Skin of body (tissue), 2 donors: ENCODE results near the gene SENP5. TPM values are rescaled to one million over a fixed set of nuclear protein-coding genes. Genes with fewer than 3 reads are reported as not detected.
"Not testable (repeated sequence)": the region's sequence is repeated elsewhere in the genome, so short reads cannot be mapped to it uniquely, and the experiment has no call there.

Experiments
- DNase-seq: peaks from one replicate; lab custom pipeline; 2025; lab: John Stamatoyannopoulos, UW
- total RNA-seq: library from RNA; depleted of rRNA; stranded (reverse); fragments of >200 nt; gene quantifications from one replicate; pipeline ENCODE4 v1.2.3, GENCODE V29; 2014

SENP5 gene
- total RNA-seq, 1 donor from 2014 or later = 42.5 TPM

DNA sequence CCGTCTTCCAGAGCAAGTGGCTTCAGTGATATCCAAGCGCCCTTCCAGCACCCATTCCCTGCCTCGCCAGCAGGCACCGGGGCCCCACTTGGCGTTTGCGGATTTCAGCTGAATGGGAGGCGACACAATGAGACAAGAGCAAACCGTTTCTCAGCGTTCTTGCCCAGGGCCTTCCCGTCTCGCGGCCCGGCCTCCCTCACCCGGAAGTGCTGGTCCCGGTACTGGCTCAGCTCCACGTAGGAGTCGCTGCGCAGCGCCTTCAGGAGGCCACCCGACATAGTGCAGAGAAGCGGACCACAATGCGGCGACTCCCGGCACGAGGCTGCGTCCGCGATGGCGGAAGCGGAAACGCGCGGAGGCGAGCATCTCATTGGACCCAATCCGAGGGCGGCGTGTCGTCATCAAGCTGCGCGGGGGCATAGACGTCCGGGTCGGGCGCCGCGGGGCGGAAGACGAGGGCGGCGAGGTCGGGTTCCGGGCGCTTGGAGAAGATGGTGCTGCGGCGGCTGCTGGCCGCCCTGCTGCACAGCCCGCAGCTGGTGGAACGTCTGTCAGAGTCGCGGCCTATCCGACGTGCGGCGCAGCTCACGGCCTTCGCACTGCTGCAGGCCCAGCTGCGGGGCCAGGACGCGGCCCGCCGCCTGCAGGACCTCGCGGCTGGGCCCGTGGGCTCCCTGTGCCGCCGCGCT lies 74.7 kb downstream of the SENP5 start, which contains the start of gene NCBP2:
TSS of gene NCBP2 (minus strand) at position 303 of the 689 bp plus-strand sequence. CDS start at position 278, 25 bp downstream.
- DNase-seq = peak; percentile 96

DNA sequence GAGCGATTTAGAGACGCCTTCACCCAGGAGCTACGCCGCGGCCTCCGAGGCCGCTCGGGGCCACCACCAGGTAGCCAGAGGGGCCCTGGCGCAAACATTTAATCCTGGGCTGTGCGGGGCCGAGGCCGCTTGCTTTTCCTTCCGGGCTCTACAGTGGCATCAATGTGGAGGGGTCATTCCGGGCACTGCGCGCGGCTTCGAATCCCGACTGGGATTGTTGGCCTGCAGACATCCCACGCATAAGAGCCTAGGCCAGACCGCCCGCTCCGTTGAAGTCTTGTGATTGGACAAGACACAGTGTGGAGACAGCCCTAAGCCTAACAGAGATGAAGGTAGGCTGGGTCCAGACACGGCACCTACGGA lies 75.2 kb downstream of the SENP5 start:
- no peak for DNase-seq

DNA sequence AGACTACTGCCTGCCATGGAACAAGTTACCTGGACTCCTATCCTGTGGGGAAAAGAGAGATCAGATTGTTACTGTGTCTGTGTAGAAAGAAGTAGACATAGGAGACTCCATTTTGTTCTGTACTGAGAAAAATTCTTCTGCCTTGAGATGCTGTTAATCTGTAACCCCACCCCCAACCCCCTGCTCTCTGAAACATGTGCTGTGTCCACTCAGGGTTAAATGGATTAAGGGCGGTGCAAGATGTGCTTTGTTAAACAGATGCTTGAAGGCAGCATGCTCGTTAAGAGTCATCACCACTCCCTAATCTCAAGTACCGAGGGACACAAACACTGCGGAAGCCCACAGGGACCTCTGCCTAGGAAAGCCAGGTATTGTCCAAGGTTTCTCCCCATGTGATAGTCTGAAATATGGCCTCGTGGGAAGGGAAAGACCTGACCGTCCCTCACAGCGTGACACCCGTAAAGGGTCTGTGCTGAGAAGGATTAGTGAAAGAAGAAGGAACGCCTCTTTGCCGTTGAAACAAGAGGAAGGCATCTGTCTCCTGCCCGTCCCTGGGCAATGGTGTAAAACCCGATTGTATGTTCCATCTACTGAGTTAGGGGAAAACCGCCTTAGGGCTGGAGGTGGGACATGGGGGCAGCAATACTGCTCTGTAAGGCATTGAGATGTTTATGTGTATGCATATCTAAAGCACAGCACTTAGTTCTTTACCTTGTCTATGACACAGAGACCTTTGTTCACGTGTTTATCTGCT lies 76.5 kb downstream of the SENP5 start:
- DNase-seq = not testable (repeated sequence)

DNA sequence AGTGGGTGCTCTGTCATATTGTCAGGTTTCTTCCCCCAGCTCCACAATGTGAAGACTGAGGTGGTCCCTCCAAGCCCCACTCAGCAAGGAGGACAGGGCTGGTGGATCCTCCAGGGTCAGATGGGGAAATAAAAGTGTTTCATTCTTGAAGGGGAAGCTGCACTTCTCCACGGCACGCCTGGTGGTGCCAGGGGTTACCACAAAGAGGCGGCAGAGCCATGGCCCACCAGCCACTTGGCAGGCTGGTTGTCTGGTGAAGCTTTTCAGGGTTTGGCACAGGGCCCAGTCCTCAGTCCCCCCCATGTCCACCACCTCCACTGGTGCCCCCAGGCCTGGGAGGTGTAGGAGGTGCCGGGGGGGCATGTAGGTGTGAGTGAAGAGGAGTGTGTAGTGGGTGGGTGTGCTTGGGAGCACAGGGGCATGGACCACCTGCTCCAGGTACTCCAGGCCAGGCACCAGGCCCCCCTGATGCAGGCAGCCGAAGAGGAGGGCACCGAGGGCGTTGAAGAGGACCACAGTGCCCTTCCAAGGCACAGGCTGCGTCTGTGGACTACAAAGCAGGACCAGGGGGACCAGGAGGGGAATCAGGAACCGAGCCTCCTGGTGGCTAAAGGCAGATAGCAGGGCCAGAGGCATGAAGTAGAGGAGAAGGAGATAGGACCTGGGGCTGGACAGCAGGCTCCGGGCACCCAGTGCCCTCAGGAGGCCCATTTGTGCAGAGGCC lies 79.6 kb downstream of the SENP5 start:
- no peak for DNase-seq

DNA sequence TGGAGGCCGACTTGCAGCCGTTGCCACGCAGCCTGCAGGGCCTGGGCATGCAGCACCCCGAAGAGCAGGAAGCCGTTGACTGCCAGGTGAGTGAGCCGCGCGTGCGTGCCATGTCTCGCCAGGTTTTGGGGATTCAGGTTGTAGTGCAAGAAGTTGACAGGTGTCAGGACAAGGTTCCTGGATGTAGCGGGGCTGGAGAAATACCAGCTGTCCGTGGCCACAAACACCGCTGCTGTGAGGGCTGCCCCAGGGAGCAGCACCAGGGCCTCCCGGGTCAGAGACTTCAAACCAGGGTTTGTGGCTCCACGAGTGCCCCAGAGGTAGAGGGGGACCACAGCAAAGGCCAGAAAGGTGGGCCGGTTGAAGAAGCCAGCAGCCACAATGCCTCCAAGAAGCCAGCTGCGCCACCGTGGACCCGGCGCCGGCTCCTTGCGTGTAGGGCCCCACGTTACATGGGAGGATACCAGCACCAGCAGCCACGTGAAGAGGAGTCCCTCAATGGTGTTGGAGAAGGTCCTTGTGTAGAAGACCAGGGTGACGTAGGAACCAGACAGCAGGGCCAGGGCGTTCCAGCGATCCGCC lies 80.2 kb downstream of the SENP5 start:
- DNase-seq = no peak

DNA sequence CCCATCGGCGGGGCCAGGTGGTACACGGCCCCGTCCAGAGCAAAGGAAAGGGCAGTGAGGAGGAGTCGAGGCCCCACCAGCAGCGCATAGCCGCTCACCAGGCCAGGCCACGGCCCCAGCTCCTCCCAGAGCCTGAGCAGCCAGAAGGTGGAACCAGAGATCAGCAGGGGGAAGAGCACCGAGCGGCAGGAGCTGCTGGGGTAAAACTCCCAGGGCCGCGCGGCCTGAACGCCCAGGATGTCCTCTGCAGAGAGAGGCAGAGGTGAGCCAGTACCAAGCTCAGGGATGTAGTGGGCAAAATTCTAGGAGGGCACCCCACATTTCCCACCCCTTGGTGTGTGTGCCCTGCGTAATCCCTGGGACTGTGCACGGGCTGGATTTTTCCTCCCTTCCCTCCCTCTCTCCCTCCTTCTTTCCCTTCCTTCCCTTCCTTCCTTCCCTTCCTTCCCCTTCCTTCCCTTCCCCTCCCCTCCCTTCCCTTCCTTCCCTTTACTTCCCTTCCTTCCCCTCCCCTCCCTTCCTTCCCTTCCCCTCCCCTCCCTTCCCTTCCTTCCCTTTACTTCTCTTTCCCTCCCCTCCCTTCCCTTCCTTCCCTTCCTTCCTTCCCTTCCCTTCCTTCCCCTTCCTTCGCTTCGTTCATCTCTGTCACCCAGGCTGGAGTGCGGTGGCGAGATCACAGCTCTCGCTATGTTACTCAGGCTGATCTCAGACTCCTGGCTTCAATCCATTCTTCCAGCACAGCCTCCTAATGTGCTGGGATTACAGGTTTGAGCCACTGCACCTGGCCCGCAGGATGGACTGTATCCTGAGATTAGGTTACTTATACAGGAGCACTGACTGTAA lies 80.9 kb downstream of the SENP5 start:
- DNase-seq = no peak

DNA sequence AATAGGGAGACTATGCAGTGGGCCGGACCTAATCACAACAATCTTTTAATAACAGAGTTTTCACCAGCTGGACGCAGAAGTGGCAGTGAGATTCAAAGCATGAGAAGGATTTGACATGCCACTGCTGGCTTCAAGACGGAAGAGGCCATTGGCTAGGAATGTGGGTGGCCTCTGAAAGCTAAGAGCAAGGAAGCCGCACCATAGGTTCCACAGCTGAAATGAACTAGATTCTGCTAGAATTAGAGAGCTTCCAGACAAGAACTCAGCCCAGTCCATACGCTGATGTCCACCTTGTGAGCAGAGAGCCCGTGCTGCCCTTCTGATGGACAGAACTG lies 81.5 kb downstream of the SENP5 start:
- DNase-seq = no peak

DNA sequence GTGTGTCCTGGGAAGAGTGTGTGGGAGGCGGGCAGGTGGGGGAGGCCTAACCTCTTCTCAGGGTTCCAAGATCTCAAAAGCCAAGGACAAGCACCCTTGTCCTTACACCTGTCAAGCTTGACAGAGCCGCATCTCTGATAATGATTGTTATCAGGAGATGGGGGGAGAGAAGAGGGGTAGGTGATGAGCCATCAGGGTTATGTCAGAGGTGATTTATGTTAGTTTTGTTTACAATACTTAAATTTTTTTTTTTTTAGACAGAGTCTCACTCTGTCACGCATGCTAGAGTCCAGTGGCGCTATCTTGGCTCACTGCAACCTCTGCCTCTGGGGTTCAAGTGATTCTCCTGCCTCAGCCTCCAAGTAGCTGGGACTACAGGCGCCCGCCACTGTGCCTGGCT lies 82.0 kb downstream of the SENP5 start:
- DNase-seq = no peak

DNA sequence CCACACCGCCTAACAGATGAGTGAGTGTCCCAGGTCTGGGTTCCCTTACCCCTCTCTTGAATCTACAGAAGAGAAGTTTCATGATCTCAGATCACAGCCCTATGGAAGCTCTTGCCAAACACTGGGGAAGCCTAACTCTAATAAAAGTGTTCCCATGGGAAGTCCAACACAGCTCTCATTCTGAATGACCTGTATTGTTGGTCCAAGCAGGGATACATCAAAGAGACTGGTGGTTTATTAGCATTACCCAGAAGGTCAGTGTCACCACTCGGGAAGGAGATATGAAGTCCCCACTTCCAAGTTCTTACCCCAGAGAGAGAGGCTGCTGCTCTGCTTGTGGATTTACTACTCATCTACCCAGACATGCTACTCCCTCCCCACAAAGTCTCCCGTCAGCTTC lies 83.7 kb downstream of the SENP5 start:
- DNase-seq = no peak

DNA sequence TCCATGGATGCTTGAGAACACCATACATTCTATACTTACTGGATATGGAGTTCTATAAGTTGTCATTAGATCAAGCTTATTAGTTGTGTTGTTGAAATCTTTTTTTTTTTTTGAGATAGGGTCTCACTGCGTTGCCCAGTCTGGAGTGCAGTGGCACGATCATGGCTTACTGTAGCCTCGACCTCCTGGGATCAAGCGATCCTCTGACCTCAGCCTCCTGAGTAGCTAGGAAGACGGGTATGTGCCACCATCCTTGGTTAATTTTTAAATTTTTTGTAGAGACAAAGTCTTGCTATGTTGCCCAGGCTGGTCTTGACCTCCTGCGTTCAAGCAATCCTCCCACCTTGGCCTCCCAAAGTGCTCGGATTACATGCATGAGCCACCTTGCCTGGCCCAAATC lies 87.1 kb downstream of the SENP5 start:
- no peak for DNase-seq

DNA sequence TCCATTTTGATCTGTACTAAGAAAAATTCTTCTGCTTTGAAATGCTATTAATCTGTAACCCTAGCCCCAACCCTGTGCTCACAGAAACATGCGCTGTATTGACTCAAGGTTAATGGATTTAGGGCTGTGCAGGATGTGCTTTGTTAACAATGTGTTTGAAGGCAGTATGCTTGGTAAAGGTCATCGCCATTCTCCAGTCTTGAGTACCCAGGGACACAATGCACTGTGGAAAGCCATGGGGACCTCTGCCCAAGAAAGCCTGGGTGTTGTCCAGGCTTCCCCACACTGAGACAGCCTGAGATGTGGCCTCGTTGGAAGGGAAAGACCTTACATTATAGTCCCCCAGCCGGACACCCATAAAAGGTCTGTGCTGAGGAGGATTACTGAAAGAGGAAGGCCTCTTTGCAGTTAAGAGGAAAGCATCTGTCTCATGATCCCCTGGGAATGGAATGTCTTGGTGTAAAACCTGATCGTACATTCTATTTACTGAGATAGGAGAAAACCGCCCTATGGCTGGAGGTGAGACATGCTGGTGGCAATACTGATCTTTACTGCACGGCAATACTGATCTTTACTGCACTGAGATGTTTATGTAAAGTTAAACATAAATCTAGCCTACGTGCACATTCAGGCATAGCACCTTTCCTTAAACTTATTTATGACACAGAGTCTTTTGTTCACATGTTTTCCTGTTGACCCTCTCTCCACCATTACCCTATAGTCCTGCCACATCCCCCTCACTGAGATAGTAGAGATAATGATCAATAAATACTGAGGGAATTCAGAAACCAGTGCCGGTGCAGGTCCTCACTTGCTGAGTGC lies 94.6 kb downstream of the SENP5 start:
- no peak for DNase-seq

DNA sequence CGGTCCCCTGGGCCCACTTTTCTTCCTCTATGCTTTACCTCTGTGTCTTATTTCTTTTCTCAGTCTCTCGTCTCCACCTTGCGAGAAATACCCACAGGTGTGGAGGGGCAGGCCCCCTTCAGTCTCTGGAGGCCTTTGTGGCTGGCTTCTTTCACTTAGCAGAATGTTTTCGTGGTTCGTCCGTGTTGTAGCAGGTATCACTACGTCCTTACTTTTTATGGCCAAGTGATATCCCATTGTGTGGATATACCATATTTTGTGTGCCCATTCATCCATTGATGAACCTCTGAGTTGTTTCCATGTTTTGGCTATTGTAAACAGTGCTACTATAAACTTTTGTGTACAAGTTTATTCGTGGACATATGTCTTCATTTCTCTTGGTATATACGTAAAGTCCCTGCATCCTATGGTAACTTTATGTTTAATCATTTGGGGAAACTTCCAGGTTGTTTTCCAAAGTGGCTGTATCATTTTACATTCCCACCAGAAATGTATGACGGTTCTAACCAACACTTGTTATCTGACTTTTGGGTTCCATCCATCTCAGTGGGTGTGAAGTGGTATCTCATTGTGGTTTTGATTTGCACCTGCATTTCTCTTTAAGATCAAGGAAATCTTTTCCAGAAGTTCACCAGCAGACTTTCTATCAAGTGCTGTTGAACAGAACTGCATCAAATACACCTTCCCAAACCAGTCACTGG lies 95.4 kb downstream of the SENP5 start:
- DNase-seq = no peak

DNA sequence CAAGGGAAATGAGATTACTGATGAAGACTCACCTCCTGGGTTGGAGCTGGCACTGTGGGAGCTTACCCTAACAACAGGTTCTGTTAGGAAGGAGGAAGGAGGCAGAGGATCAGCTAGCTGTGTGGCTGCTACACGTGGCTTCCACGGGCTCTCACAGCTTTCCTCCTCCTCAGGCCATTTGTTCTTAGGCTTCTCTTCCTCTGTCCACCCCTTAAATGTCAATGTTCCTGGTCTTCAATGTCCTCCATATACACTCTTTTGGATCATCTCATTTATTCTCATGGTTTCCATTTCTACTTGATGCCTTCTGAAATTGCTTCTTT lies 95.9 kb downstream of the SENP5 start:
- DNase-seq = no peak

DNA sequence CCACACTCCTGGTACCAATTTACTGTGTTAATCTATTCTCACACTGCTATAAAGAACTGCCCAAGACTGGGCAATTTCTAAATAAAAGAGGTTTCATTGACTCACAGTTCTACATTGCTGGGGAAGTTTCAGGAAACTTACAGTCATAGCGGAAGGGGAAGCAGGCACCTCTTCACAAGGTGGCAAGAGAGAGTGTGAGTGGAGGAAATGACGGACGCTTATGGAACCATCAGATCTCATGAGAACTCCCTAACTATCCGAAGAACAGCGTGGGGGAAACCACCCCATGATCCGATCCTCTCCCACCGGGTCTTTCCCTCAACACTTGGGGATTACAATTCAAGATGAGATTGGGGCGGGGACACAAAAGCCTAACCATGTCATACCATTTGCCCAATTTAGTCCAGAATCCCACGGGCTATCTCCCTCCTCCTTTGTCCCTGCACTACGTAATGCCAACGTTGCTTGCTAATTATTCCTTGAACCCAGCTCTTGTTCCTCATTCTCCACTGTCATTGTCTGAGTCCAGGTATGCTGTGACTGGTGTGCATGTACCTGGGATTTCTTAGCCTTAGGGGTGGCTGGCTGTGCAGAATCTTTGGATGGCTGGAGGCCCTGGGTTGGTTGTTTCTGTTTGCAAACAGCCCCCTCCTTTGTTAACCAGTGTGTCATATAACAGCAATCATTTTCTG lies 97.5 kb downstream of the SENP5 start:
- DNase-seq = no peak

DNA sequence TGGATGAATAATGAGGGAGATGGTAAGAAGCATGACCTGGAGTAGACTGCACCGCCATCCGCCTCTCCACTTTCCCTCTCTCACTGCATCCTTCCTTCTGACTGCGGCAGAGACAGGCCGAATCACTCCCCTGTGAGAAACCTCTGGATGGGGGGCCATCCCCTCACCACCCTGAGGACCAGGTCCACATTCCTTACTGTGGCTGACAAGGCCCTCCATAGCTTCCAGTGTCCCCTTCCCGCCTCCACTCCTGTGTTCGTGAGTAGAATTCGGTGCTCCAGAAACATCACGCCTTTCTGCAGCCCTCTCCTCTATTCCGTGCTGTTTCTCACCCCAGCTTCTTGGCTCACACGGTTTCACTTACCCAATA lies 98.1 kb downstream of the SENP5 start:
- DNase-seq = no peak

DNA sequence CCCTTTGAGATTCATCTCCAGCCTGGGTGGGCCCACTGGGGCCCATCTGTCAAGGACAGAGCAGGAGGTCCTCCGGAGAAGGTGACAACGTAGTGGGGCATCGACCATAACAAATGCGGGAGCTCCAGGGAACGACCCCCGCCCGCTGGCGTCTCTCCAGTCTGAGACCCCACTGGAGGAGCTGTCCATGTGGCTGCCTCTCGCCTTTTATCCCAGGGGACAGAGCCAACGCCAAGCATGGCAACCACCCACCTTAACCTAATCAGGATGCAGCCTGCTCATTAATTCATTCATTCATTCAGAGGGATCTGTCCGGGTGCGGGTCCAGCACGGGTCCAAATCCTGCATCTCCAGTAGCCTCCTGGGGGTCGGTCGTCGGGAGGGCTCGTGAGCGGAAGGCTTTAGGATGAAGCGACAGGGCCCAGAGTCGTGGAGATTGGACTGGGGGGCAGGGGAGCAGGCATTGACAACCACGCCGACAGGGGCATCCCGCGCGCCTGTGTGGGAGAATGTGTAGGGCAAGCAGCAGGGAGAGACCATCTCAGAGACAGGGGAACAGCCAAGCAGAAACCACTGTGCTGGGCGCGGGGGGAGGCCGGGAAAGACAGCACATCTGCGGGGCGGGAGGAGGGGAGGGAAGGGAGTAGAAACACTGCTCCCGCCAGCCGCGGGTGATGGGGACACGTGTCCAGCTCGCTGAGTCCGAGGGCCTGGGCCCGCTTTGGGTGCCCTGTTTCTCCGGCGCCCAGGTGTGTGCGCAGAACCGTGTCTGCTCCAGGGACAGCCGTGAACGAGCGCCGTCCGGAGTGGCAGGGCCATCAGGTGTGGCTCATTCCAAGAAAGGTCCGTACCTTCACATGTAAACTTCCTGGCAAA lies 99.0 kb downstream of the SENP5 start:
- no peak for DNase-seq

DNA sequence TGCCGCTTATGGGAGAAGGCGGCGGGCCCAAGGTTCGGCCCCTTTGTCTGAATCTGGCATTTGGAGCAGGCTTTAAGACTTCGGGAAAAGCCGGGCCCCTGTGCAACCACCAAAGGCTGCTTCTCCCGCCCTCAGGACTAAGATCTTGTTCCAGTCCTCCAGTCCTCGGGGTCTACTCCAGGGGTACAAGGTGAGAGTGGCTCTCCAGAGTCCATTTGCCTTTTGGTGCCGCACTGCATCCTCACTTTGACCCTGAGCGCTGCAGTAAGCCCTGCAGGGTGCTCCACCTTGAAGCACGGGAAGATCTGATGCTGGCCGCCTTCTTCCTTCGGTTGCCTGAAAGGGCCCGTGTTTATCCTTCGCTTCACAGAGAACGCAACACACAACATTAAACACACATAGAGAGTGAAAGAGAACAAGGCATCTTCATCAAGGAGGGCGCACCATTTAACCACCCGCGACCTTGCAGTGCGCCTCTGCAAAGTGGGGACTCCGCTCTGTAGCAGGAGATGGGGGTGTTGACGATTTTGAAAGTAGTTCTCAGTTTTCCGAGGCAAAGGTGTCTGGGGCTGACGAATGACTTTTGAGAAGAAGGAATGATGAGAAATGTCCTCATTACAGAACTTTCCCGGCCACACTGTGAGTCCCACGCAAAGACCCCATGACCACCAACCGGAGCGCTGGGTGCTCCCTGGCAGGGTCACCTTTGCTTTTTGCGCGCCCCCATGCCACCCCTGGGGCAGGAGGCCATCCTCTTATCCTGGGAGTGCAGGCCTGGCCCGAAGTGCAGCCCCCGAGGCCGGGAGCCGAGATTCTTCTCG lies 99.9 kb downstream of the SENP5 start:
- no peak for DNase-seq
